Spleen (tissue), 7 donors: Measurements from ENCODE around the gene FAM83E.

Source experiments
- CTCF ChIP-seq, 11 experiments: fragments of 200-600 bp in 7 of 11; fragments of 450-650 bp in 4 of 11; sonication (generic) in 4 of 11; IDR thresholded peaks in 8 of 11; conservative IDR thresholded peaks in 3 of 11; 1 replicate in 7 of 11; 2 replicates in 4 of 11; pipeline versions ENCODE4 v1.4.0 to v1.8.0; 2016 to 2021; ENCODE audit warnings: antibody characterized with exemption in 11 of 11, inconsistent platforms in 4 of 11, mild to moderate bottlenecking in 1 of 11
- POLR2A ChIP-seq, 3 donors: fragments of 450-650 bp; IDR thresholded peaks; one replicate each; pipeline ENCODE4 v1.5.1; 2017; ENCODE audit warnings: antibody characterized with exemption in 3 of 3, mild to moderate bottlenecking in 1 of 3
- donor health status: DM: no; HTN: no; CAD: no; lungs with moderate emphysema.
- donor health status: DM: no; HTN: no; CAD: no.
- donor health status: DM: no; HTN: no; CAD: no.

GRCh38 chr19:48631225-48631624 is 16.3 kb upstream of the FAM83E start:
- no peak for TF ChIP-seq POLR2A (IDR thresholded peaks at IDR 0.05)
- no peak for TF ChIP-seq CTCF (IDR thresholded peaks at IDR 0.05 in 8 of 11, conservative IDR thresholded peaks at IDR 0.05 in 3 of 11)
